MCF 10A (cell line): Measurements from ENCODE around the gene SMAD6. TPM values are rescaled to one million over a fixed set of nuclear protein-coding genes. Genes with fewer than 3 reads are reported as not detected.

Source experiments
- BruUV-seq: library from RNA; stranded (reverse); fragments of 400-500 nt; replicated peaks from 2 replicates; lab custom pipeline; 2021; lab: Mats Ljungman, UMichigan
- CTCF ChIA-PET: fragments of 300-600 bp; sonication (Branson Sonifier 250); formaldehyde crosslinking; extraction: SDS; loops from one replicate; lab custom pipeline; 2021; ENCODE audit warnings: antibody characterized with exemption, inconsistent platforms; lab: Yijun Ruan, JAX
- POLR2A ChIA-PET: fragments of 300-600, 350-650 bp; sonication (Branson Sonifier 250); formaldehyde crosslinking; extraction: SDS; loops from one replicate; lab custom pipeline; 2020; ENCODE audit warnings: antibody characterized with exemption, inconsistent platforms; lab: Yijun Ruan, JAX
- DNase-seq: peaks from one replicate; pipeline ENCODE4 v3.0.0-alpha.2; 2018; ENCODE audit not compliant: unreplicated experiment
- H3K27ac Mint-ChIP-seq: one replicate; pipeline ENCODE4 v1.8.0; 2022; ENCODE audit warnings: mild to moderate bottlenecking, low read depth, mixed read lengths; ENCODE audit not compliant: unreplicated experiment
- H3K27me3 Mint-ChIP-seq: one replicate; pipeline ENCODE4 v1.8.0; 2022; ENCODE audit warnings: mixed read lengths; ENCODE audit not compliant: insufficient read depth, unreplicated experiment
- H3K36me3 Mint-ChIP-seq: one replicate; pipeline ENCODE4 v1.8.0; 2022; ENCODE audit warnings: mild to moderate bottlenecking, moderate library complexity, mixed read lengths; ENCODE audit not compliant: insufficient read depth, unreplicated experiment
- H3K4me1 Mint-ChIP-seq: one replicate; pipeline ENCODE4 v1.8.0; 2022; ENCODE audit warnings: mixed read lengths; ENCODE audit not compliant: insufficient read depth, unreplicated experiment
- H3K4me3 Mint-ChIP-seq: one replicate; pipeline ENCODE4 v1.8.0; 2022; ENCODE audit warnings: mild to moderate bottlenecking, moderate library complexity, mixed read lengths; ENCODE audit not compliant: unreplicated experiment
- H3K9me3 Mint-ChIP-seq: one replicate; pipeline ENCODE4 v1.8.0; 2022; ENCODE audit warnings: mixed read lengths; ENCODE audit not compliant: unreplicated experiment
- CTCF ChIP-seq: fragments of 200-600 bp; IDR thresholded peaks from one replicate; pipeline ENCODE4 v1.8.0; 2022; ENCODE audit warnings: antibody characterized with exemption, mild to moderate bottlenecking; ENCODE audit not compliant: unreplicated experiment
- intact Hi-C: fragments of 100-400 bp; cut with micrococcal nuclease; formaldehyde crosslinking; loops from 2 replicates; pipeline ENCODE4 v1.14.1; 2022
- total RNA-seq: library from RNA; stranded (reverse); gene quantifications from 2 replicates; pipeline ENCODE4 v1.2.3, GENCODE V29; 2022

Gene SMAD6
- total RNA-seq, 1 experiment from 2014 or later: not detected

GRCh38 chr15:66784174-66784573 is 82.1 kb downstream of the SMAD6 start:
- no peaks in the 10 kb centered on the region for H3K4me1 Mint-ChIP-seq
- H3K27ac Mint-ChIP-seq: no peak overlapping the region
- intact Hi-C loops: no loop called here

GRCh38 chr15:66785637-66786036 is 83.6 kb downstream of the SMAD6 start:
- no peaks in the 10 kb centered on the region for H3K36me3 Mint-ChIP-seq
- CTCF ChIA-PET: no interaction called here
- POLR2A ChIA-PET: no interaction called here
- intact Hi-C loops: no loop called here
- no peaks in the 10 kb centered on the region for H3K27me3 Mint-ChIP-seq
- no peak for DNase-seq
- TF ChIP-seq CTCF: no peak
- no peaks in the 10 kb centered on the region for H3K4me1 Mint-ChIP-seq
- no peak overlapping the region for H3K27ac Mint-ChIP-seq
- BruUV-seq: no TSS peak
- H3K9me3 Mint-ChIP-seq: no peaks in the 10 kb centered on the region
- H3K4me3 Mint-ChIP-seq: no peak overlapping the region

More at GRCh38 chr15:66784174-66784573, 82.1 kb downstream of the SMAD6 start:
- no peak for DNase-seq
- Mint-ChIP-seq H3K36me3 (no peaks in the 10 kb centered on the region), H3K4me3 (no peak overlapping the region), H3K9me3 (no peaks in the 10 kb centered on the region), H3K27me3 (no peaks in the 10 kb centered on the region)
- BruUV-seq: no TSS peak
- ChIA-PET CTCF (interaction anchor here (1.3 kb wide), 1 partner anchor 26 kb away, joined by 3 read pairs; no protein-coding TSS in a partner anchor), POLR2A (no interaction called here)
- no peak for TF ChIP-seq CTCF

- no peak overlapping the region for H3K27ac Mint-ChIP-seq
- H3K27me3 Mint-ChIP-seq: no peaks in the 10 kb centered on the region
- no peak overlapping the region for H3K4me3 Mint-ChIP-seq
- TF ChIP-seq CTCF: no peak
- no peaks in the 10 kb centered on the region for H3K9me3 Mint-ChIP-seq
- no TSS peak for BruUV-seq
- DNase-seq: no peak
- no peaks in the 10 kb centered on the region for H3K4me1 Mint-ChIP-seq
- intact Hi-C loops: no loop called here
- POLR2A ChIA-PET: no interaction called here
- H3K36me3 Mint-ChIP-seq: no peaks in the 10 kb centered on the region
- CTCF ChIA-PET: interaction anchor here (0.6 kb wide), 1 partner anchor 177 kb away, joined by 3 read pairs; no protein-coding TSS in a partner anchor
These were observed 84.2 kb downstream of the SMAD6 start for GRCh38 chr15:66786222-66786621.

GRCh38 chr15:66786708-66787488 is 84.9 kb downstream of the SMAD6 start:
- intact Hi-C loops: no loop called here
- no TSS peak for BruUV-seq
- Mint-ChIP-seq H3K4me3 (no peak overlapping the region), H3K36me3 (no peaks in the 10 kb centered on the region), H3K4me1 (no peaks in the 10 kb centered on the region), H3K27me3 (no peaks in the 10 kb centered on the region), H3K9me3 (no peaks in the 10 kb centered on the region), H3K27ac (no peak overlapping the region)
- TF ChIP-seq CTCF: no peak
- ChIA-PET POLR2A (interaction anchor here (0.6 kb wide), 1 partner anchor 49 kb away, joined by 4 read pairs; no protein-coding TSS in a partner anchor), CTCF (interaction anchor here (0.6 to 1.1 kb wide), 2 partner anchors 65 to 178 kb away, joined by 3 read pairs; no protein-coding TSS in a partner anchor)
- no peak for DNase-seq
